Effector memory CD4-positive, alpha-beta T cell (primary cell): ENCODE data around the gene TGM3.

Experiments
- DNase-seq, 3 donors: peaks; one replicate each; pipeline ENCODE4 v3.0.0-alpha.2; 2020
- H3K27ac ChIP-seq: 2 replicates; pipeline ENCODE4 v1.7.0; 2013; ENCODE audit warnings: mild to moderate bottlenecking, low read length, moderate library complexity; ENCODE audit not compliant: insufficient read depth, poor library complexity, severe bottlenecking
- H3K27me3 ChIP-seq: replicated peaks from 2 replicates; pipeline ENCODE4 v1.7.0; 2013; ENCODE audit warnings: mild to moderate bottlenecking, low read length; ENCODE audit not compliant: insufficient read depth, control insufficient read depth, poor library complexity, severe bottlenecking
- H3K36me3 ChIP-seq: 2 replicates; pipeline ENCODE4 v1.7.0; 2013; ENCODE audit warnings: mild to moderate bottlenecking, low read length, moderate library complexity; ENCODE audit not compliant: control insufficient read depth, insufficient read depth
- H3K4me1 ChIP-seq: 2 replicates; pipeline ENCODE4 v1.7.0; 2013; ENCODE audit warnings: low read length, mild to moderate bottlenecking; ENCODE audit not compliant: control insufficient read depth, insufficient read depth, poor library complexity, severe bottlenecking
- H3K4me3 ChIP-seq: 2 replicates; pipeline ENCODE4 v1.7.0; 2013; ENCODE audit warnings: low read length, low read depth, mild to moderate bottlenecking; ENCODE audit not compliant: insufficient read depth, poor library complexity, severe bottlenecking
- H3K9me3 ChIP-seq: 2 replicates; pipeline ENCODE4 v1.7.0; 2013; ENCODE audit warnings: mild to moderate bottlenecking, low read length, moderate library complexity; ENCODE audit not compliant: control insufficient read depth

Gene TGM3

DNA sequence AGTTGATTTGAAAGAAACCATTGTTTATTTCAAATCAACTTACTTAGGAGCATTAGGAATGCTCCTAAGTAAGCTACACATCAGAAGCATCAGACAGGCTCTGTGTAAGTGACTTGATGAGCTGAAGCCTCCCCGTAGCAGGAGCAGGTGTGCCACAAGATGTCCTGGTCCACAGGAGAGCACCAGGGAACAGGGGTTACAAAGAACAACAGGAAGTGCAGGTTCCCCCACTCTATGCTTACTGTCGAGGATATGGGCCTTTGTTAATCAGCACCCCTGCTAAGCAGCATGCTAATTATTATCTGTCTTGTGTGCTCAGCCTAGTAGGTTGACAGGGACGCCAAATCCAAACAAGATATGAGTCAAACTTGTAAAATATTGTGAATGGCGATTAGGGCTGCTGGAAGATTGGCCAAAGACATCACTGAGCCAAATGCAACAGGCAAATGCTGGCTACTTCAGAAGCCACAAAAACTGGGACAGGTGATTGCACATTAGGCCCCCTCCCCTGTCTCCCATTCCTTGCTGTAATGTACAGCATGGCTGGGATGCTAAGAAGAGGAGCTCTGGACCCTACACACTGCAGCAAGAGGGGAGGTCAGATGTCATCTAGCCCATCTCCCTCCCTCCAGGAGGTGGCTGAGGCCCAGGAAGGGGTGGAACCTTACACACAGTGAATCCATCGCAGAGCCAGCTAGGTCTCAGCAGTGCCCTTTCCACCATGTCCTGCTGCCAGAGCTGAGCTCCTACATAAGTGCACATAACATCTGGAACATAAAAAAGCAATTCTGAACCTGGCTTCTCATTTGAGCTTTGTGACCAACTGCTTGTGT, 939 bp downstream of the TGM3 start:
- H3K27ac ChIP-seq = no peak overlapping the region
- H3K4me3 ChIP-seq = no peak overlapping the region
- H3K27me3 ChIP-seq = no peaks in the 10 kb centered on the region
- no peaks in the 10 kb centered on the region for H3K9me3 ChIP-seq
- DNase-seq = no peak
- H3K36me3 ChIP-seq = no peaks in the 10 kb centered on the region
- H3K4me1 ChIP-seq = no peaks in the 10 kb centered on the region

DNA sequence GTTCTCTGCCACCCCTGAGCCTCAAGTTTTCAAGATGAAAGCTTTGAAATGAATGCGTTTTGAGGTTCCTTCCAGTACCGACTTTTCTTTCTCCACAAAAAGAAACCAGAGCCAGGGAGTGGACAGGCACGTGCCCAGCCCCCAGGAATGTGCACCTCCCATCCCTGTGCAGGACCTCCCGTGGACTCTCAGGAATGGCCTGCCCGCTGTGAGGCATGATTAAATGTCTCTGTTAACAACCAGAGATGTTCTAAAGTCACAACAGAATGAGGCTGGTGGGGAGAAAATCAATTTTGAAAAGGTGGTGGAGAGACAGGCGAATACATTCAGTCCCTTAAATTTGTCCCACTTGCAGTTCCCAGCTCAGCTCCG, 1.5 kb downstream of the TGM3 start:
- no peaks in the 10 kb centered on the region for H3K4me1 ChIP-seq
- H3K36me3 ChIP-seq = no peaks in the 10 kb centered on the region
- no peak overlapping the region for H3K27ac ChIP-seq
- no peaks in the 10 kb centered on the region for H3K27me3 ChIP-seq
- H3K4me3 ChIP-seq = no peak overlapping the region
- no peaks in the 10 kb centered on the region for H3K9me3 ChIP-seq
- DNase-seq = no peak

DNA sequence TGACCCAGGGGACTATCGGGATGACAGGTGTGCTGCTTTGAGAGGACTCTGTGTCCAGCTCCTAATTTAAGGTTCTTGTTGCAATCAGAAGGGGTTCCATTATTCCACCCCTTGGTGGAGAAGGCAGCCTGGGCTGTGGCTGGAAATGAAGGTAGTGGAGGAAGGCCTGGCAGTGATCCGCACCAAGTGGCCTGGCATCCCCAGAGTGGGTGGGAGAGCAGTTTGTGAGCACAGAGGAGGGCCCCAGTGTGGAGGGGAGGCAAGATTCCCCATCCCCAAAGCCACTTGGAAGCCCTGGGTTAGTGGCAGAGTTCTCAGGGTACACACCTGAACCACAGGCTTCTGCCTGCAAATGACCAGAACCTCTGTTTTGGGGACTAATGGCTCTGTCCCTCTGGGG, 2.3 kb downstream of the TGM3 start:
- H3K4me1 ChIP-seq = no peaks in the 10 kb centered on the region

DNA sequence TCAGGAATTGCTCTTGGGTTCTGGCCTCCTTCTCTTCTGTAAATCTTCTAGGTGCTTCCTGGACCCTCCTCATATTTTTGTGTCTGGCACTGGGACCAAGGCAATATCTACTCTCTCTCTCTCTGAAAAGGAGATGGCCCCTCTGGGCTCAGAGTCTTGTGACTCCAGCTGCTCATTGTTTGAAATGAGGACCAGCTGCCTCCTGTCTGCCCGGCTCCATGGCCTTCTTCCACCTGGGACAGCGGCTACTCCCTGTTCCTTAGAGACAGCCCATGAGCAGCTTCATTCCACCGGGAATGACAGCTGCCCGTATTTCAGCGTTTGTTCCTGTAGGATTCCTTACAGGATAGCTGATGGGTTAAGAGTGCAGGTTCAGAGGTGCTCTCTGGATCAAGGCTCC, 2.9 kb downstream of the TGM3 start:
- Histone ChIP-seq H3K4me1 (no peaks in the 10 kb centered on the region), H3K4me3 (no peak overlapping the region), H3K36me3 (no peaks in the 10 kb centered on the region), H3K27ac (no peak overlapping the region), H3K9me3 (no peaks in the 10 kb centered on the region), H3K27me3 (no peaks in the 10 kb centered on the region)
- DNase-seq = no peak

More for the DNA sequence above, 2.3 kb downstream of the TGM3 start:
- Histone ChIP-seq H3K9me3 (no peaks in the 10 kb centered on the region), H3K27ac (no peak overlapping the region), H3K4me3 (no peak overlapping the region), H3K27me3 (no peaks in the 10 kb centered on the region), H3K36me3 (no peaks in the 10 kb centered on the region)
- DNase-seq = no peak

DNA sequence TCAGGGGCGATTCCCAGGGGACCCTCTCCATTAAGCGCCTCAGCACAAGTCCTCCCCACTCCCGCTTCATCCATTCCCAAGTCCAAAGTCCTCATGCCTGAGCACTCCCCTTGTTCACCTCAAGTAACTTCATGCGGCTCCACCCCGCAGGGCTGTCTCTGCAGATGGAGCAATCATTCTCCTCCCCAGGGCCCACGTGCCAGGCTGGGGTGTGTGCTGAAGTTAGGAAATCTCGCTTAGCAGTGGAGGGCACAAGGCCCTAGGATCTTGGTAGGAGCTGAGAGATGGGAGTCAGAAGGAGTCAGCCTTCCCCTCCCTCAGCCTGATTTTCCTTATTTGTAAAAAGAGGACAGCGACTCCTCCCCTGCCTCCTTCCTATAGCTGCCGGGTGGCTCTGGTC, 3.5 kb downstream of the TGM3 start:
- H3K27ac ChIP-seq = no peak overlapping the region
- H3K27me3 ChIP-seq = no peaks in the 10 kb centered on the region
- no peak for DNase-seq
- no peak overlapping the region for H3K4me3 ChIP-seq
- no peaks in the 10 kb centered on the region for H3K4me1 ChIP-seq
- no peaks in the 10 kb centered on the region for H3K36me3 ChIP-seq
- H3K9me3 ChIP-seq = no peaks in the 10 kb centered on the region

DNA sequence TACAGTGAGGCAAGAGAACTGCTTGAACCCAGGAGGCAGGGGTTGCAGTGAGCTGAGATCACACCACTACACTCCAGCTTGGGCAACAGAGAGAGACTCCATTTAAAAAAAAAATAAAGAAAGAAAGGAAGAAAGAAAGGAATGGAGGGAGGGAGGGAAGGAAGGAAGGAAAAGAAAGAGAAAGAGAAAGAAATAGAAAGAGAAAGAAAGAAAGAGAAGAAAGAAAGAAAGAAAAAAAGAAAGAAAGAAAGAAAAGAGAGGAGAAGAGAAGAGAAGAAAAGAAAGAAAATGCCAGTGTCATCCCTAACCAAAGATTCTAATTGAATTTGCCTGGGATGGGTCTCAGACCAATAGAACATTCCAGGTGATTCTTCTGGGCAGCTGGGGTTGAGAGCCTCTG, 4.2 kb downstream of the TGM3 start:
- Histone ChIP-seq H3K27ac (no peak overlapping the region), H3K36me3 (no peaks in the 10 kb centered on the region), H3K9me3 (no peaks in the 10 kb centered on the region), H3K27me3 (no peaks in the 10 kb centered on the region), H3K4me1 (no peaks in the 10 kb centered on the region), H3K4me3 (no peak overlapping the region)
- no peak for DNase-seq

DNA sequence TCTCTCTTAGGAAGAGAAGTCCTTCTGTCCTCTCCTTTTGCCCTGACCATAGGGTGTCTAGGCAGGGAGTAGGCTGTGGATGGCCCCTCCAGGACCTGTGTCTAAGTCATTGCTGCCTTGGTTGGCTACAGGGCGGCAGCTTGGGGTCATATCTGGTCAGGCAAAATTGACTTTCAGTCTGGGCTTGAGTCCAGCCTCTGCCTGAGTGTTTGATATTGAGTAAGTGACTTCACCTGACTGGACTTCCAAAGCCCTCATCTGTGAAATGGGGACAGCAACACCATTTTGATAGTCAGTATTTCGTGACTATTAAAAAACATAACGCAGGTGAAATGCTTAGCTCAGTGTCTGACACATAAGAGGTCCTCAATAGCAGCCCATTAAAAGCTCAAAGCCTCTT, 4.6 kb downstream of the TGM3 start:
- H3K4me1 ChIP-seq = no peaks in the 10 kb centered on the region
- H3K4me3 ChIP-seq = no peak overlapping the region
- no peaks in the 10 kb centered on the region for H3K9me3 ChIP-seq
- no peaks in the 10 kb centered on the region for H3K27me3 ChIP-seq
- H3K36me3 ChIP-seq = no peaks in the 10 kb centered on the region
- no peak for DNase-seq
- no peak overlapping the region for H3K27ac ChIP-seq

DNA sequence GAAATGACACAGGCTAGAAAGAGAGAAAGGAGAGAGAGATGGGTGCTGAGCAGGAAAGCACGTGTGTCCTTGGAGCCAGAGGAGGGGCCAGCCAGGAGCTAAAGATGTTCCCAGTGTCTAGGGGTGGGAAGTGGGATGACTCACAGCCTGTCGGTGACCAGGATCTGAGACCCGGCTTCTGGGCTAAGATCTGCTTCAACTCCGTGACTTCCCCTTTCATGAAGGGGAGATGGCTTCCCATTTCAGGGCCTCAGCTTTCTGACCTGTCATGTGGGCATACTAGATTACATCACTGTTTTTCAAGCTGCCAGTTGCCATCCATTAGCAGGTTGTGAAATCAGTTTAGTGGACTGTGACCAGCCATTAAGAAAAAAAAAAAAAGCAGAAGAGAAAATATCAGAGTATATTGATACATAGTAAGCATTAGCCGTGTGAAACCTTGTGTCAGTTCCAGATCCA, 5.4 kb downstream of the TGM3 start:
- H3K4me1 ChIP-seq = no peaks in the 10 kb centered on the region
- H3K9me3 ChIP-seq = no peaks in the 10 kb centered on the region
- H3K27ac ChIP-seq = no peak overlapping the region
- H3K4me3 ChIP-seq = no peak overlapping the region
- no peaks in the 10 kb centered on the region for H3K27me3 ChIP-seq
- DNase-seq = no peak
- no peaks in the 10 kb centered on the region for H3K36me3 ChIP-seq

DNA sequence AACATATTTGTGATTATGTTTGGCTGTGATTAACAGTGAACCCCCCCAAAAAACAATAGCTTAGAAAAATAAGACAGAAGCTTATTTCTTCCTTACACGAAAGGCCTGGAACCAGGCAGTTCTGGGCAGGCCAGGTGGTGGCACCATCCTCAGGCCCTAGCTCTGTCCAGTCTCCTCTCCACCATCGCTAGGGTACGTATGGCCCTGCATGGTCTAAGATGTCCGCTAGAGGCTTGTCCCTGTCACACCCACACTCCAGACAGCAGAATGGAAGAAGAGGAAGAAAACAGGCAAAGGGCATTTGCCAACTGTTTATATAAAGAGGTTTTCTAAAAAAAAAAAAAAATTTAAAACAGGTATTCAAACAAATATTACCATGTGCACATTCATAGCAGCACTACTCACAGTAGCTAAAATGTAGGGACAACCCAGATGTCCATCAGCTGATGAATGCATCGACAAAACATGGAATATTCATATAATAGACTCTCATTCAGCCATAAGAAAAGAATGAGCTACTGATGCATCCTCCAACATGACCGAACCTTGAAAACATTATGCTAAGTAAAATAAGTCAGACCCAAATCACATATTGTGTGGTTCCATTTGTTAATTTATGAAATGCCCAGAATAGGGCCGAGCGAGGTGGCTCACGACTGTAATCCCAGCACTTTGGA, 6.7 kb downstream of the TGM3 start:
- H3K4me3 ChIP-seq = no peak overlapping the region
- no peak overlapping the region for H3K27ac ChIP-seq
- H3K4me1 ChIP-seq = no peaks in the 10 kb centered on the region
- H3K9me3 ChIP-seq = no peaks in the 10 kb centered on the region
- no peak for DNase-seq
- H3K36me3 ChIP-seq = no peaks in the 10 kb centered on the region
- no peaks in the 10 kb centered on the region for H3K27me3 ChIP-seq

DNA sequence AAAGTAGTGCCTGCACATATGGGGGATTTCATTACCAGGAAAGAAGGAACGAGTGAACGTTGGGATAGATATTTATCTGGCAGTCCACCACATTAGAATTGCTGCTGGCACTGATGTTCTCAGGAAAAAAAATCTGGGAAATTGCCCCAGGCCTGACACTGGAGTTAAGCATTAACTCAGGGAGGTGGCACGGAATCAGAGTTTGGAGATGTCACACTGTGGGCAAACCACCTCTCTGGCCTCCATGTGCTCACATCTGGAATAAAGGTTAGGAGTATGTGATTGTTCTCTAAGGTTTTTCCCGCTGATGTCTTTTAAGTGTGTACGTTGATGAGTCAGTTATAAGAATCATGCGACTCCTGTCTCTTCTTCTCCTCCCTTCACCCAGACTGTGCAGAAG, 7.9 kb downstream of the TGM3 start:
- no peak for DNase-seq
- Histone ChIP-seq H3K27ac (no peak overlapping the region), H3K4me3 (no peak overlapping the region), H3K4me1 (no peaks in the 10 kb centered on the region), H3K27me3 (no peaks in the 10 kb centered on the region), H3K36me3 (no peaks in the 10 kb centered on the region), H3K9me3 (no peaks in the 10 kb centered on the region)
